ENCODE data around the gene BCAN.

The BCAN gene

DNA sequence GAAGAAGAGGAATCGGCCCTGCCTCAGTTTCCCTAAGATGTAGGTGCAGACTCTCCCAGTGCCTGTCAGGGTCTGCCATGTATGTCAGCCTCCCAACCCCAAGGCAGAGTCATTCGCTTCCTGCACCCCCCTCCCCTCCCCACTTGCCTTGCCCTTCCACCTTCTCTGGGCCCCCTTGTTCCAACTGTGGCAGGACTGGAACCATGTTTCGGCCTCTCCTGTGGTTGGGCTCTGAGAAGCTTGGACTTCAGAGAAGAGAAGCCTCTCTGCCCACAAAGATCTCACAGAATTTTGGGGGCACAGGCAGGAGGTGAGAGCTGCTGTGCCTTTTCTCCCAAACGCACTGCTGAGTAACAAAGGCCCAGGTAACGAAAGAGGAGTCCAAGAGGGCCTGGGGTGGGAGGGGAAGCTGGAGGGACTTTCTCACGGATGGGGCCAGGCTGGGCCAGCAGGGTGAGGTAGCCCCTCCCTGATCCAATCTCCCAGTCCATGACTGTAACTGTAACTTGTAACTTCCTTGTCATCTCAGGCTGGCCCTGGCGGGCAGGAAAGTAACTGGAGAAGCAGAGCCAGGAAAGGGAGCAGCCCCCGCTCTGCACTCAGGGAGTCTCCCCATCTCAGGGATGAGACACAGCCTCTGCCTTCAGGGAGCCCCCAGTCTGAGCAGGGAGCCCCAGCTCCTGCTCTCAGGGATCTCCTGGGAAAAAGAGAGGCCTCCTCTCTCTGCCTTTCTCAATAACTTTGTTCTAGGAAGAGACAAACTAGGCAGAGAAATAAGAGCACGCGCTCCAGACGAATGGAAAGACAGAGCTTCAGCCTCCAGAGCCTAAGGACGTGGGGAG is 52.2 kb downstream of the BCAN start:
- TF ChIP-seq, protein P1, sequence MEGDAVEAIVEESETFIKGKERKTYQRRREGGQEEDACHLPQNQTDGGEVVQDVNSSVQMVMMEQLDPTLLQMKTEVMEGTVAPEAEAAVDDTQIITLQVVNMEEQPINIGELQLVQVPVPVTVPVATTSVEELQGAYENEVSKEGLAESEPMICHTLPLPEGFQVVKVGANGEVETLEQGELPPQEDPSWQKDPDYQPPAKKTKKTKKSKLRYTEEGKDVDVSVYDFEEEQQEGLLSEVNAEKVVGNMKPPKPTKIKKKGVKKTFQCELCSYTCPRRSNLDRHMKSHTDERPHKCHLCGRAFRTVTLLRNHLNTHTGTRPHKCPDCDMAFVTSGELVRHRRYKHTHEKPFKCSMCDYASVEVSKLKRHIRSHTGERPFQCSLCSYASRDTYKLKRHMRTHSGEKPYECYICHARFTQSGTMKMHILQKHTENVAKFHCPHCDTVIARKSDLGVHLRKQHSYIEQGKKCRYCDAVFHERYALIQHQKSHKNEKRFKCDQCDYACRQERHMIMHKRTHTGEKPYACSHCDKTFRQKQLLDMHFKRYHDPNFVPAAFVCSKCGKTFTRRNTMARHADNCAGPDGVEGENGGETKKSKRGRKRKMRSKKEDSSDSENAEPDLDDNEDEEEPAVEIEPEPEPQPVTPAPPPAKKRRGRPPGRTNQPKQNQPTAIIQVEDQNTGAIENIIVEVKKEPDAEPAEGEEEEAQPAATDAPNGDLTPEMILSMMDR (IDR thresholded peaks at IDR 0.05; ENCODE audit: low read depth, low read length): no peak
- H3K4me3 ChIP-seq (ENCODE audit: low read depth, low read length): no peak overlapping the region

DNA sequence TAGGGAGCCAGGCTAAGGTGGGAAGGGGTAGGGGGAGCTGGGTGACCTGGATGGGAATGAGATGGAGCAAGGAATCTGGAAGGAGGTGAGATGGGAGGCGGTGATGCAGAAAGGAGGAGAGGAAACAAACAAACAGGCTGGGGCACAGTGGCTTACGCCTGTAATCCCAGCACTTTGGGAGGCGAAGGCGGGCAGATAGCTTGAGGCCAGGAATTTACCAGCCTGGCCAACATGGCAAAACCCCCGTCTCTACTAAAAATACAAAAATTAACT is 52.7 kb downstream of the BCAN start:
- H3K4me3 ChIP-seq (ENCODE audit: low read depth, low read length): no peak overlapping the region
- TF ChIP-seq, protein P1 (IDR thresholded peaks at IDR 0.05; ENCODE audit: low read depth, low read length): no peak

DNA sequence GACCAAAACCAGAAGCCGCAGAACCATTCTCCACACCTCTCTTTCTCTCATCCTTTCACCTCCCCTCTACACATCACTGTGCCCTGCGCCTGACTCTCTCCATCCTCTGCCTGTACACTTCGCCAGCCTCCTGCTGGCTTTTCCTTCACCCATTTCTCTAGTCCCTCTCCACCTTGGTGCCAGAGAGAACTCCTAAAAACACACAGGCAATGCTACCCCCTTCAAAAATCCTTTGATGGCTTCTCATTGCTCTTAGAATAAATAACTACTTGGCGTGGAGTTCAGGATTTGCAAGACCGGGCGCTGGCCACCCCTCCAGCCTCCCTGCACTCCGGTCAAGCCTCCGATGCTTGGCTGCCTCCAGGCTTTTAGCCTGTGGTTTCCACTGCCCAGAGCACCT is 54.8 kb downstream of the BCAN start:
- TF ChIP-seq, protein P1 (IDR thresholded peaks at IDR 0.05; ENCODE audit: low read depth, low read length): no peak
- no peak overlapping the region for H3K4me3 ChIP-seq (ENCODE audit: low read depth, low read length)

DNA sequence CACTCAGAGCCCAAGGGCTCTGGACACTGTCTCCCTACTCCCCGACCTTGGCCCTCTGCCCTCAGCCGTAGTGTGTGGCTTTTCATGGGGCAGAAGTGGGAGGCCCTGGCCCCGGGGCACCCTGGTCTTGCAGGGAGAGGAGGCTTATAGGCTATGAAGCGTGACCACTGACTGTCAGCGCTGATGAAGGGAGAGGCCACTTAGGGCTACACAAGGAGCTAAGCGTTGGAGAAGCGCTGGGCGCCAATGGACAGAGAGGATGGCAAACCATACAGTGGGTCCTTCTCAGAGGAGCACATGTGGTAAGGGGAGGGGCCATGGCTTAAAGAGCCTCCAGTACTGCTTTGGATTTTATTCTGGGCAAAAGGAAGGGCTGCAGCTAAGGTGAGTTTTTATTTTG is 55.6 kb downstream of the BCAN start:
- TF ChIP-seq, protein P1 (IDR thresholded peaks at IDR 0.05; ENCODE audit: low read depth, low read length): no peak
- H3K4me3 ChIP-seq (ENCODE audit: low read depth, low read length): no peak overlapping the region

DNA sequence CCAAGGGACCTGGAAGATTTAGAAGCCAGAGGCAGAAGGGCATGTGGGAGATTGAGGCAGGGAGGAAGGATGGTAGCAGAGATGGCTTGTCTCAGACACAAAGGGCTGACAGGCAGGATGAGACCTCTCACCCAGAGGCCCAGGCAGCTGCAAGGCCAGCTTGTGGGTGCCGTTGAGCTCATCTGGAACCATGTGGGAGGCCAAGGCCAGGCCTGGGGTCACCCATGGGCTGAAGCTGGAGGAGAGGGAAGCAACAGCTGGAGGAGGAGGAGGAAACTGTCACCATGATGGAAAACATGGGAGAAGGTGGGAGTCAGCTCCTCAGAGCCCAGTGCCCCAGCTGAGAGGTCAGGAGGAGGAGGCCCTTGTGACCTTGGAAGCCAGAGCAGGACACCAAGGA is 57.1 kb downstream of the BCAN start:
- H3K4me3 ChIP-seq (ENCODE audit: low read depth, low read length): no peak overlapping the region
- TF ChIP-seq, protein P1 (IDR thresholded peaks at IDR 0.05; ENCODE audit: low read depth, low read length): no peak

DNA sequence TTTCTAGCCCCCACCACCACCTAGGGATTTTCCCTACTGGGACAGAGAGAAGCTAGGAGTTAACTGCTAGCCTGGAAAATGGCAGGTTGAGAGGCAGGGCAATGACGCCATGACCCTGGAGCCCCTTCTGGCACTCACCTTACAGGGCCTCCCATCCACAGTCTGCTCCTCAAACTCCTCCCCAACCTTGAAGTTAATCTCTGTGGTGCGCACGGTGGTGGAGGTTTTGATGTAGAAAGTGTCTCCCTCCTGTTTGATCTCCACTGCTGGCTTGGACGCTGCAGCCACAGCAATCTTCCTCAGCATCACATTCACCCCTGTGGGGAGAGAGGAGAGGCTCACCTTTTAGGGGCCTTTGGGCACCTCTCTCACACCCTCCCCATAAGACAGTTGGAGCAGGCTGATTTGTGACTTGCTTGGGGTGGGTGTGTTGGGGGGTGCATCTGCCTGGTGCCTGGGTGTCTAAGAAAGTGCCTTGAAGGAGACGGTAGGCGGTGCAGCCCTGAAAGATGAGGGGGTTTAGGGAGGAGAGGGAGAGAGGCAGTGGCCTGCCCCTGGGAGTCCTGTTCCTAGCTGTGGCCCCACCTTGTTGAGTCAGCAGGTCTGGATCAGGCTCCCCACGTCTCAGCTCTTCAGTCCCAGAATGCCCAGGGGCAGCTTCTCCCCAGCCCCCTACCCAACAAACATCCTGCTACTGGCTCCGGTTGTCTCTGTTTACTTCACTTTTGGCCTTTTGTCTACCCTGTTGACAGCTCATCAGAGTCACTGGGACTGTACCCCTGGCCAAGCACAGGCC is 59.0 kb downstream of the BCAN start:
- no peak overlapping the region for H3K4me3 ChIP-seq (ENCODE audit: low read depth, low read length)
- TF ChIP-seq, protein P1 (IDR thresholded peaks at IDR 0.05; ENCODE audit: low read depth, low read length): no peak

DNA sequence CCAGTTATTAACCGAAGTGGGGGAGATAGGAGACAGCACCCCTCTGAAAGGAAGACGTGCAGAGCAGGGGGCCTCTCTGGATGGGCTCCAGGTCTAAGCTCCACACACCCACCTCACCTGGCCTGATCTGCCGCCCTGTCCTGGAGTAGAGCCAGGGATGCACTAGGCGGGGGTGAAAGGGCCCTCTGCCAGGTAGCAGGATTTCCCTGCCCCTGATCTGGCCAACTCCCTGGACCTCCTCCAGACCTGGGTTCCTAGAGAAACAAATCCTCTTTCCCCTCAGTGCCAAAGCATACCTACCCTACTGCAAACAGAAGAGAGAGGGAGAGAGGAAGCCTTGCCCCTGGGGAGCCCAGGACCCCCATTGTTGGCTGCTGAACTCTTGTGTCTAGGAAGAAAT is 61.4 kb downstream of the BCAN start:
- TF ChIP-seq, protein P1 (IDR thresholded peaks at IDR 0.05; ENCODE audit: low read depth, low read length): no peak
- no peak overlapping the region for H3K4me3 ChIP-seq (ENCODE audit: low read depth, low read length)

Data from WI38 (cell line).